ENCODE results near the gene CFAP119.

DNA sequence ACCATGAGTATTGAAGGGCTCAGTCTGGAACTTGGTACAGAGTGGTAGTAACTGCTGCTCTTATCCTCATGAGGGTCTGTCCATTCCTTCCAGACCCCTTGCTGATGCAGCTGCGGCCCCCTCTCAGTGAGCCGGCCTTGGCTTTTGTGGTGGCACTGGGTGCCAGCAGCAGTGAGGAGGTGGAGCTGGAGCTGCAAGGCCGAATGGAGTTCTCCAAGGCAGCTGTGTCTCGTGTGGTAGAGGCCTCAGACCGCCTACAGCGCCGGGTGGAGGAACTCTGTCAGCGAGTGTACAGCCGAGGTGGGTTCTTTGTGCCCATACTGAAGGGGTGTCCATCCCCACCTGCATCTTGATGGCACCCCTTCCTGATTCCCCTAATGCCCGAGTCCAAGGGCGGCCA, 2.2 kb upstream of the CFAP119 start:
- TF ChIP-seq, protein P1, sequence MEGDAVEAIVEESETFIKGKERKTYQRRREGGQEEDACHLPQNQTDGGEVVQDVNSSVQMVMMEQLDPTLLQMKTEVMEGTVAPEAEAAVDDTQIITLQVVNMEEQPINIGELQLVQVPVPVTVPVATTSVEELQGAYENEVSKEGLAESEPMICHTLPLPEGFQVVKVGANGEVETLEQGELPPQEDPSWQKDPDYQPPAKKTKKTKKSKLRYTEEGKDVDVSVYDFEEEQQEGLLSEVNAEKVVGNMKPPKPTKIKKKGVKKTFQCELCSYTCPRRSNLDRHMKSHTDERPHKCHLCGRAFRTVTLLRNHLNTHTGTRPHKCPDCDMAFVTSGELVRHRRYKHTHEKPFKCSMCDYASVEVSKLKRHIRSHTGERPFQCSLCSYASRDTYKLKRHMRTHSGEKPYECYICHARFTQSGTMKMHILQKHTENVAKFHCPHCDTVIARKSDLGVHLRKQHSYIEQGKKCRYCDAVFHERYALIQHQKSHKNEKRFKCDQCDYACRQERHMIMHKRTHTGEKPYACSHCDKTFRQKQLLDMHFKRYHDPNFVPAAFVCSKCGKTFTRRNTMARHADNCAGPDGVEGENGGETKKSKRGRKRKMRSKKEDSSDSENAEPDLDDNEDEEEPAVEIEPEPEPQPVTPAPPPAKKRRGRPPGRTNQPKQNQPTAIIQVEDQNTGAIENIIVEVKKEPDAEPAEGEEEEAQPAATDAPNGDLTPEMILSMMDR (IDR thresholded peaks at IDR 0.05): no peak
- TF ChIP-seq POLR2A (IDR thresholded peaks at IDR 0.05): no peak
- TF ChIP-seq EP300 (IDR thresholded peaks at IDR 0.05): no peak

Measured in tibial nerve (tissue), 4 donors.